GM19328 (cell line): ENCODE measurements around the gene PHB1.
A peak's percentile ranks its signal among the peaks of the same experiment; 100 is the strongest.
"Not testable (repeated sequence)": the region's sequence is repeated elsewhere in the genome, so short reads cannot be mapped to it uniquely, and the experiment has no call there.

Experiments used
- ATAC-seq: cut with Tn5 transposase; IDR thresholded peaks from one replicate; pipeline ENCODE4 v1.9.1; 2021; ENCODE audit warnings: mild to moderate bottlenecking, moderate library complexity; ENCODE audit not compliant: unreplicated experiment

The PHB1 gene

GRCh38 chr17:49439673-49440571 is 25.2 kb upstream of the PHB1 start:
- no peak for ATAC-seq

- no peak for ATAC-seq
Observed at GRCh38 chr17:49439305-49439672, 24.6 kb upstream of the PHB1 start.

GRCh38 chr17:49438436-49439278 is 24.0 kb upstream of the PHB1 start:
- no peak for ATAC-seq

GRCh38 chr17:49437696-49438435 is 23.2 kb upstream of the PHB1 start:
- ATAC-seq: no peak

GRCh38 chr17:49436174-49436573 is 21.5 kb upstream of the PHB1 start:
- ATAC-seq: no peak

- no peak for ATAC-seq
Observed at GRCh38 chr17:49435671-49436029, 21.0 kb upstream of the PHB1 start.

- ATAC-seq: no peak
Observed at GRCh38 chr17:49434821-49435670, 20.4 kb upstream of the PHB1 start.

- no peak for ATAC-seq
Observed at GRCh38 chr17:49433000-49433694, 18.5 kb upstream of the PHB1 start.

- ATAC-seq: no peak
Observed at GRCh38 chr17:49431743-49432142, 17.1 kb upstream of the PHB1 start.

GRCh38 chr17:49425004-49425286 is 10.3 kb upstream of the PHB1 start:
- ATAC-seq: no peak

- ATAC-seq: not testable (repeated sequence)
Observed at GRCh38 chr17:49424276-49425003, 9.8 kb upstream of the PHB1 start.

GRCh38 chr17:49422714-49423113 is 8.0 kb upstream of the PHB1 start:
- no peak for ATAC-seq

GRCh38 chr17:49419761-49420160 is 5.1 kb upstream of the PHB1 start:
- not testable (repeated sequence) for ATAC-seq

GRCh38 chr17:49418754-49419740 is 4.4 kb upstream of the PHB1 start:
- not testable (repeated sequence) for ATAC-seq

- ATAC-seq: no peak
Observed at GRCh38 chr17:49414271-49414621, 436 bp downstream of the PHB1 start.

GRCh38 chr17:49409066-49409465 is 5.6 kb downstream of the PHB1 start:
- no peak for ATAC-seq

GRCh38 chr17:49407981-49408501 is 6.6 kb downstream of the PHB1 start:
- ATAC-seq: peak; percentile 57

- ATAC-seq: no peak
Observed at GRCh38 chr17:49407086-49407485, 7.6 kb downstream of the PHB1 start.
